Adipose tissue (tissue), 3 donors: ENCODE measurements around the gene TAL1. TPM values are rescaled to one million over a fixed set of nuclear protein-coding genes. Genes with fewer than 3 reads are reported as not detected.
"Not testable (repeated sequence)": the region's sequence is repeated elsewhere in the genome, so short reads cannot be mapped to it uniquely, and the experiment has no call there.

Experiments used
- H3K27ac ChIP-seq: one replicate; pipeline ENCODE4 v1.5.1; 2013; ENCODE audit warnings: low read depth, low read length
- WGBS, 3 donors: extraction: QIAGEN DNeasy Blood & Tissue Kit; methylation state at CpG; one replicate each; pipeline ENCODE4 v1.1.7; 2013; 5-methylcytosine and 5-hydroxymethylcytosine counted together
- polyA plus RNA-seq, 3 donors: library from polyadenylated mRNA; stranded (reverse); fragments of 200-250 nt; gene quantifications; one replicate each; pipeline ENCODE4 v1.2.3, GENCODE V29; 2013
- donor health status: healthy with polysubstance abuse.
- donor health status: Bipolar disorder and iron deficiency.
- donor health status: healthy.

TAL1 gene
- 10 to 100 TPM in 1 of 3 donors, 1 to 10 TPM in 1, under 1 TPM in 1; 0.94 to 17.1 (median 4.2) TPM for polyA plus RNA-seq

DNA sequence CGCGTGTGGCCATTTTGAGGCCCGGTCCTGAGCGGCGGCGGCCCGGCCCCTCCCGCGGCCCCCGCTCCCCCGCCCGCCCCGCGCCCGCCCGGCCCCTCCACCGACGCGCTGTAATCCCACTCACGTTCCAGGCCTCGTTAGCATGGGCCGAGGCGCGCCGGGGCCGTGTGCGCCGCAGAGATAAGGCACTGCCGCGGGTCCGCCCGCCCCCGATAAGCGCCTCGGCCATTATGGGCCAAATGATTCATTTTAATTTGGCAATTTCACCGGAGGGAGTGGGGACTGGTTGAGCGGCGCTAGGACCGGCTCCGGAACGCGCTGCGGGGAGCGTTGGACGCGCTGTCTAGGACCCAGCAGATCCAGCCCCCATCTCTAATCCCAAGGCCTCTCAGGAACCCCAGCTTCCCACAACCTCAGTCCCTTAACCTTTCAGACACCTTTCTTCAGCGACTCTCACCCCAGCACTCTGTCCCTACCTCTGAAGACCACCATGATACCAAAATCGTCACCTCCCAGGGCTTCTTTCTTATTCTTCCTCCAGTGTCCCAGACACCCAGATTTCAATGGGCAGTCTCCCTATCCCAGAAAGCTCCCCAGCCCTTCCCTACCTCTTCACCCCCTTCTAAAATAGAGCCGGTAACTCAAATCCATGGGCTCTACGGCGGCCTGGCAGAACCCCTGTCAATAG lies at the start of gene TAL1:
TAL1 (minus strand) TSS at position 39 of the 688 bp plus-strand sequence. CDS start 6,337 bp downstream, outside the sequence.
- 6 to 8% (median 7%) methylated on average over 49 to 51 of the region's 51 CpGs for WGBS, 3 donors
- H3K27ac ChIP-seq: no peak within 1 kb of the TSS

DNA sequence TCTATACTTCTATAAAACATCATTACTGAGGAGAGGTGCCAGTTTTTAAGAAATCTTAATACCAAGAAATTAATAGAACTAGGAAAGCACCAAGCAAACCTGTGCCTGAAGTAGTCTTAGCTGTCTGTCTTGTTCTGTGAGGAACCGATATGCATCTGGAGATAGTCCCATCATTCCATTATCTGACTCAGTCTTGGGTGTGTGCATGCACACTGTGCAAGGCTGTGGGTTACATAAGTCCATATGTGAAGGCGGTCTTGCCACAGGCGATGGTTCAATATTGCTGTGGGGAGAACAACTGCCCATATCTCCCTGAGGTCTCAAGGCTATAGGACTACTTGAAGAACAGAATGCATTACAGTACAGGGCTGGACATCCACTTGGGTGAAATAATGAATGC lies 48.1 kb upstream of the TAL1 start:
- no peak overlapping the region for H3K27ac ChIP-seq
- WGBS, 3 donors: 90 to 98% (median 94%) methylated on average over 3 of the region's 3 CpGs

GRCh38 chr1:47276850-47277249 lies 44.8 kb upstream of the TAL1 start:
- 87 to 93% (median 88%) methylated on average over 2 of the region's 2 CpGs for WGBS, 3 donors
- no peak overlapping the region for H3K27ac ChIP-seq

DNA sequence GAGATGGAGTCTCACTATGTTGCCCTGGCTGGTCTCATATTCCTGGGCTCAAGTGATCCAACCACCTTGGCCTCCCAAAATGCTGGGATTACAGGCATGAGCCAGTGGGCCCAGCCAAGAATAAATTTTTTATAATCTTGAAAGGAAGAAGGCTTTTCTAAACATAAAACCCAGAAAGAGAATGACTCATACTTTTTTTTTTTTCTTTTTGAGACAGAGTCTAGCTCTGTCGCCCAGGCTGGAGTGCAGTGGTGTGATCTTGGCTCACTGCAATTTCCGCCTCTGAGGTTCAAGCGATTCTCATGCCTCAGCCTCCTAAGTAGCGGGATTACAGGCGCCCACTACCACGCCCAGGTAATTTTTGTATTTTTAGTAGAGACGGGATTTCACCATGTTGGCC lies 43.8 kb upstream of the TAL1 start:
- 95 to 98% (median 97%) methylated on average over 7 of the region's 7 CpGs for WGBS, 3 donors

DNA sequence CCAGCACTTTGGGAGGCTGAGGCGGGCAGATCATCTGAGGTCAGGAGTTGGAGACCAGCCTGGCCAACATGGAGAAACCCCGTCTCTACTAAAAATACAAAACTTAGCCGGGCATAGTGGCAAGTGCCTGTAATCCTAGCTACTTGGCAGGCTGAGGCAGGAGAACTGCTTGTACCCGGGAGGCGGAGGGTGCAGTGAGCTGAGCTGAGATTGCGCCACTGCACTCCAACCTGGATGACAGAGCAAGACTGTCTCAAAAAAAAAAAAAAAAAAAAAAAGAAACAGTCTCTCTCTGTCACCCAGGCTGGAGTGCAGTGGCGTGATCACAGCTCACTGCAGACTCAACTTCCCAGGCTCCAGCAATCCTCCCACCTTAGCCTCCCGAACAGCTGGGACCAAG lies 33.5 kb upstream of the TAL1 start:
- H3K27ac ChIP-seq: not testable (repeated sequence)
- WGBS, 3 donors: 89 to 96% (median 94%) methylated on average over 8 of the region's 8 CpGs

More for the DNA sequence above, 43.8 kb upstream of the TAL1 start:
- H3K27ac ChIP-seq: not testable (repeated sequence)

DNA sequence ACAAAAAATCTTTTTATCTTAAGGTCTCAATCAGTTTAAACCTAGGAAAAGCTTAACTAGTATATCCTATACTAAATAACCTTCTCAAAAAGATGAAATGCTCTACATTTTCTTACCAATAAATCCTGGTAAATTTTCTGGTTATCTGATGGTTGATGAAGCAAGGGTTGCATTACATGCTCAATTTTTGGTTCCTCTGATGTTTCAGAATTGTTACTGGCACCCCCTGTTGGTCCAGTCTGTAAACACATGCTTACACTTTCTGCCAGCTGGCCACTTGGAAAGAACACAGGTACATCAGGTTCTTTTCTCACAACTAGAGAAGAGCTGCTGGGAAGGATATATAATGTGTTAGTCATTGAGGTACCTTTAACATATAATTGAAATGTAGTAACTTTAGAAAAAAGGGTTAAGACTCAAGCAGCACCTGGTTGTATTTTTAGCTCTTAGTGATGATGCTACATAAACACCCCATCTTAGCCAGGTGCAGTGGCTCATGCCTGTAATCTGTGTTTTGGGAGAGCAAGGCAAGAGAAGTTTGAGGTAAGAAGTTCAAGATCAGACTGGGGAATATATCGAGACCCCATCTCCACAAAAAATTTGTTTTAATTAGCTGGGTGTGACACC lies 30.9 kb upstream of the TAL1 start:
- H3K27ac ChIP-seq: no peak overlapping the region
- WGBS, 3 donors: 85 to 98% (median 93%) methylated on average over 1 of the region's 1 CpG

DNA sequence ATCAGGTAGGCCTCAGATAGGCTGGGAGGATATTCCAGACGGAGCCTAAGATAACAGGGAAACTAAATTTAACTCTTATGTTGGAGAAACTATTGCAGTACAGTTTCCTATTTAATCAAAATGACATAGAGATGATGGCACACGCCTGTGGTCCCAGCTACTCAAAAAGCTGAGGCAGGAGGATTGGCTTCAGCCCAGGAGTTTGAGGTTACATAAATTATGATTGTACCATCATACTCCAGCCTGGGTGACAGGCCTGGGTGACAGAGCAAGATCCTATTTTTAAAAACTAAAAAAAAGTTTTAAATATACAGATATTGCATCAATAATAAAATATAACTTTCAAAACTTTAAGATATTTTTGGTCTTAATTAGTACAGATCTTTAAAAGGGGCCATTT lies 25.2 kb upstream of the TAL1 start:
- no peak overlapping the region for H3K27ac ChIP-seq
- WGBS, 3 donors: 46 to 67% (median 57%) methylated on average over 2 of the region's 2 CpGs

DNA sequence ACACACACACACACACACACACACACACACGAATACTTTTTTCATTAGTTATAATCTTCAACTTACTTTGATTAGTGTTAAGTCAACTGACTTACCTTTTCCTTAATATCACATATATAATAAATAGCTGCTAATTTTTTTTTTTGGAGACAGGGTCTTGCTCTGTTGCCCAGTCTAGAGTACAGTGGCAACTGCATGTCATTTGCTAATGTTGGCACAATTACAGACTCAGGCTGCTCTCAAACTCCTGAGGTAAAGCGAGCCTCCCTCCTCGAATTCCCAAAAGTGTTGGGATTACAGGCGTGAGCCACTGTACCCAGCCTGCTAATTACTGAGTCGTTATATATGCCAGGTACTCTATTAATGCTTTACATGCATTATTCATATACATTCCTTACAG lies 20.8 kb upstream of the TAL1 start:
- H3K27ac ChIP-seq: no peak overlapping the region
- WGBS, 3 donors: 91 to 98% (median 95%) methylated on average over 5 of the region's 5 CpGs

DNA sequence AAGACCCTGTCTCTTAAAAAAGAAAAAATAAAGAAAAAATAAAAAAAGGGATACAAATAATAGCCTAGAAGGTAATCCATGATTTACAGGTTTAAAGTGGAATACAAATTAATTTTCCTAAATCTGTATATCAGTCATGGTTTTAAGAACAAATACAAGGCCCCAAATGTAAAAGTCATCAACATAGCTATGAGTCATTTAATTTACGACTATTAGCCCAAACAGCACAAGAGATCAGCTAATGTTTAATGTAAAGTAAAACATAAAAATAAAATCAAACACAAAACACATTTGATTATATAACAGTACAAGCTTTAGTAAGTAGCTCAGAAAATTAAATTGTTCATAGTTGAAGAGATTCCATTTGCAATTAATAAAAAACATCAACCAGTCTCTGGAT lies 20.3 kb upstream of the TAL1 start:
- no peak overlapping the region for H3K27ac ChIP-seq
- WGBS, 3 donors: 92 to 96% (median 94%) methylated on average over 1 of the region's 1 CpG

- H3K27ac ChIP-seq: no peak overlapping the region
- 94 to 97% (median 97%) methylated on average over 3 of the region's 3 CpGs for WGBS, 3 donors
Measured at GRCh38 chr1:47249755-47250154, 17.7 kb upstream of the TAL1 start.

GRCh38 chr1:47244339-47244862 lies 12.4 kb upstream of the TAL1 start:
- no peak overlapping the region for H3K27ac ChIP-seq
- WGBS, 3 donors: 54 to 72% (median 56%) methylated on average over 3 of the region's 3 CpGs

- 56 to 65% (median 59%) methylated on average over 5 of the region's 5 CpGs for WGBS, 3 donors
- H3K27ac ChIP-seq: no peak overlapping the region
Measured at GRCh38 chr1:47243910-47244309, 11.9 kb upstream of the TAL1 start.

GRCh38 chr1:47241114-47242113 lies 9.4 kb upstream of the TAL1 start:
- 58 to 76% (median 72%) methylated on average over 9 to 11 of the region's 11 CpGs for WGBS, 3 donors
- no peak overlapping the region for H3K27ac ChIP-seq

GRCh38 chr1:47238935-47239592 lies 7.0 kb upstream of the TAL1 start:
- no peak overlapping the region for H3K27ac ChIP-seq
- WGBS, 3 donors: 62 to 65% (median 63%) methylated on average over 5 of the region's 5 CpGs

DNA sequence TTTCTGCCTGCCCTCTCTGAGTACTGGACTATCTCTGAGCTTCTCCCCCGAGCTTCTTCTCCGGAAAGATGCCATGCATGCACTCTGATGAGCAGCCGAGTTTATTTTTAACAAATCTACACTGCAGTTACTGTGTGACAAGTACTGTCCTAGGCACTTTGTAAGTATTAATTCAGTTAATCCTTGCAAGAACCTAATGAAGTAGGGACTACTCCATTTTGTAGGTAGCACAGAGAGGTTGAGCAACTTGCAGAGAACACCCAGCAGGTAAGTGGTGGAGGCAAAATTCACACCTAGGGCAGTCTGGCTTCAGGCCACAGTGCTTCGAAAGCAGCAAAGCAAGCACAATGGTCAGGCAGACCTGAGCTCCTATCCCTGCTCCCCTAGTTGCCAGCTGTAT lies 3.8 kb upstream of the TAL1 start:
- WGBS, 3 donors: 68 to 85% (median 74%) methylated on average over 4 of the region's 4 CpGs
- no peak overlapping the region for H3K27ac ChIP-seq

DNA sequence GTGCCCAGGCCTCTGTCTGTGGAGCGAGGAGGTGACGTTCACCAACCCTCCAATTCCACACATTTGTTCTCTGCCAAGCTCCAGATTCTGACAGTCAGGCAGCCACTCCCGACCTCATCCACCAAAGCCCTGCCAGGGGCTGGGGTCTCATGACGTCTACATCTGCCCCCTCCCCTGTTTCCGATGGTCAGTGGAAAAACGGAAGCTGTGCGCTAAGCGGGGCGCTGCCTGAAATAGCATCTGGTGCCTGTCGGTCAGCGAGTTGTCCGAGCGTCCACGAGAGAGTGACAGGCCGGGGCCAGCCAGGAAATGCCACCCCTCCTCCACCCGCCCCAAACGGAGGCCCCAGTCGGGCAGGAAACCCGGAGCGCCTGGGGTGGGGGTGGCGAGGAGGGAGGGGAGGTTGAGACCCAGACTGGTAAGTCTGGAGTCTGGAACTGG lies 3.2 kb upstream of the TAL1 start:
- H3K27ac ChIP-seq: no peak overlapping the region
- WGBS, 3 donors: 19 to 21% (median 19%) methylated on average over 19 to 21 of the region's 21 CpGs

DNA sequence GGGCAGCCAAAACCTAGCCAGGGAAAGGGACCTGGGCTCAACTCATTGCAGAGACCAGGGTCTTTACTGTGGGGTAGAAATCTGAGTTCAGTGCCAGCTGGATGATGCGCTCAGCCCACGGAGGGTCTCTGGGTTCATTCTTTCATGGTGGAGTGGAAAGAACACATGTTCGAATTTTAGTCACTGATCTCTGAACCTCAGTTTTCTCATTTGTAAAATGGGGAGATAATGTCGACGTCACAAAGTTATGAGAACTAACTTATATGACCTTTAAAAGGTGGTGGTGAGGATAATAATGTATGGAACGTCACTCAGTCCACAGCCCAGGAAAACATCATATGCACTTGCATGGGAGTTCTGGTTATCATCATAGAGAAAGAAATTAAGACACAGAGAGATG lies 1.2 kb upstream of the TAL1 start:
- no peak overlapping the region for H3K27ac ChIP-seq
- 54 to 82% (median 72%) methylated on average over 6 of the region's 6 CpGs for WGBS, 3 donors
